Activated B cell treated with CpG ODN at 0.5 μM for 24 hours (primary cell): ENCODE data around the gene SCN9A. TPM values are rescaled to one million over a fixed set of nuclear protein-coding genes. Genes with fewer than 3 reads are reported as not detected.

Experiments used
- ATAC-seq: fragments of 200-7000 bp; cut with Tn5 transposase; one replicate; pipeline ENCODE4 v1.10.0; 2021; ENCODE audit warnings: low read depth, mild to moderate bottlenecking, moderate library complexity
- CTCF ChIA-PET: fragments of 350-600 bp; sonication (Branson Sonifier 250); formaldehyde crosslinking; loops from one replicate; lab custom pipeline; 2021; ENCODE audit warnings: antibody characterized with exemption; lab: Charles Lee
- POLR2A ChIA-PET: fragments of 350-600 bp; sonication (Branson Sonifier 250); formaldehyde crosslinking; loops from one replicate; lab custom pipeline; 2021; ENCODE audit warnings: antibody characterized with exemption; lab: Charles Lee
- DNase-seq: peaks from one replicate; pipeline ENCODE4 v3.0.0; 2022
- H3K27ac Mint-ChIP-seq: one replicate; pipeline ENCODE4 v1.8.0; 2020; ENCODE audit warnings: mixed read lengths
- H3K27me3 Mint-ChIP-seq: one replicate; pipeline ENCODE4 v1.8.0; 2021; ENCODE audit warnings: mixed read lengths
- H3K36me3 Mint-ChIP-seq: one replicate; pipeline ENCODE4 v1.8.0; 2021; ENCODE audit warnings: low read depth, mixed read lengths
- H3K4me1 Mint-ChIP-seq: one replicate; pipeline ENCODE4 v1.8.0; 2021; ENCODE audit warnings: mixed read lengths
- H3K4me3 Mint-ChIP-seq: one replicate; pipeline ENCODE4 v1.8.0; 2020; ENCODE audit warnings: mild to moderate bottlenecking, mixed read lengths
- H3K9me3 Mint-ChIP-seq: one replicate; pipeline ENCODE4 v1.8.0; 2020; ENCODE audit warnings: mixed read lengths
- intact Hi-C: fragments of 100-400 bp; cut with micrococcal nuclease; formaldehyde crosslinking; loops from one replicate; pipeline ENCODE4 v1.15.1; 2024
- total RNA-seq: library from RNA; stranded (reverse); gene quantifications from 2 replicates; pipeline ENCODE4 v1.2.3, GENCODE V29; 2022
- TF ChIP-seq, protein P1 (sequence below): fragments of 200-600 bp; IDR thresholded peaks from one replicate; pipeline ENCODE4 v1.8.0; 2022; ENCODE audit warnings: antibody characterized with exemption, mild to moderate bottlenecking

The SCN9A gene
- total RNA-seq, 1 donor from 2014 or later = not detected

DNA sequence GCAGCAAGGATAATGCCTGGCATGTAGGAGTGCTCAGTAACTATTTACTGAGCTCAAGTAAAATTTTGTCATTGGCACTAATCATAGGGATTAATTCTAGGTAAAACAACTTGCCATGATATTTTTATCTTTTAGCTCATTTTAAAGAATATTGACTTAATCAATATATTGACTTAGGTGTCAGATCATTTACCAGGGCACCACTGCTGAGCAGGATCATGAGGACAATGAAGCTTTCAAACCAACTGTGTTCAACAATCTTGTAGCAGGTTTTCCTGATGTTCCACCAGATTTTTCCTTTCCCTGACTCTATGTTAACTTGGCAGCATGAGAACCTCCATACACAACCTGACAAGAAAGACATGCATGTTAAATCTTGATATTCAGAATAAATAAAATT is 133.4 kb downstream of the SCN9A start:
- ChIA-PET CTCF (no interaction called here), POLR2A (no interaction called here)
- DNase-seq (no peak), ATAC-seq (no peak)
- Mint-ChIP-seq H3K4me3 (no peak overlapping the region), H3K9me3 (no peaks in the 10 kb centered on the region), H3K27ac (no peak overlapping the region), H3K36me3 (no peaks in the 10 kb centered on the region), H3K4me1 (no peaks in the 10 kb centered on the region), H3K27me3 (no peaks in the 10 kb centered on the region)
- TF ChIP-seq, protein P1, sequence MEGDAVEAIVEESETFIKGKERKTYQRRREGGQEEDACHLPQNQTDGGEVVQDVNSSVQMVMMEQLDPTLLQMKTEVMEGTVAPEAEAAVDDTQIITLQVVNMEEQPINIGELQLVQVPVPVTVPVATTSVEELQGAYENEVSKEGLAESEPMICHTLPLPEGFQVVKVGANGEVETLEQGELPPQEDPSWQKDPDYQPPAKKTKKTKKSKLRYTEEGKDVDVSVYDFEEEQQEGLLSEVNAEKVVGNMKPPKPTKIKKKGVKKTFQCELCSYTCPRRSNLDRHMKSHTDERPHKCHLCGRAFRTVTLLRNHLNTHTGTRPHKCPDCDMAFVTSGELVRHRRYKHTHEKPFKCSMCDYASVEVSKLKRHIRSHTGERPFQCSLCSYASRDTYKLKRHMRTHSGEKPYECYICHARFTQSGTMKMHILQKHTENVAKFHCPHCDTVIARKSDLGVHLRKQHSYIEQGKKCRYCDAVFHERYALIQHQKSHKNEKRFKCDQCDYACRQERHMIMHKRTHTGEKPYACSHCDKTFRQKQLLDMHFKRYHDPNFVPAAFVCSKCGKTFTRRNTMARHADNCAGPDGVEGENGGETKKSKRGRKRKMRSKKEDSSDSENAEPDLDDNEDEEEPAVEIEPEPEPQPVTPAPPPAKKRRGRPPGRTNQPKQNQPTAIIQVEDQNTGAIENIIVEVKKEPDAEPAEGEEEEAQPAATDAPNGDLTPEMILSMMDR = no peak
- intact Hi-C loops = no loop called here

DNA sequence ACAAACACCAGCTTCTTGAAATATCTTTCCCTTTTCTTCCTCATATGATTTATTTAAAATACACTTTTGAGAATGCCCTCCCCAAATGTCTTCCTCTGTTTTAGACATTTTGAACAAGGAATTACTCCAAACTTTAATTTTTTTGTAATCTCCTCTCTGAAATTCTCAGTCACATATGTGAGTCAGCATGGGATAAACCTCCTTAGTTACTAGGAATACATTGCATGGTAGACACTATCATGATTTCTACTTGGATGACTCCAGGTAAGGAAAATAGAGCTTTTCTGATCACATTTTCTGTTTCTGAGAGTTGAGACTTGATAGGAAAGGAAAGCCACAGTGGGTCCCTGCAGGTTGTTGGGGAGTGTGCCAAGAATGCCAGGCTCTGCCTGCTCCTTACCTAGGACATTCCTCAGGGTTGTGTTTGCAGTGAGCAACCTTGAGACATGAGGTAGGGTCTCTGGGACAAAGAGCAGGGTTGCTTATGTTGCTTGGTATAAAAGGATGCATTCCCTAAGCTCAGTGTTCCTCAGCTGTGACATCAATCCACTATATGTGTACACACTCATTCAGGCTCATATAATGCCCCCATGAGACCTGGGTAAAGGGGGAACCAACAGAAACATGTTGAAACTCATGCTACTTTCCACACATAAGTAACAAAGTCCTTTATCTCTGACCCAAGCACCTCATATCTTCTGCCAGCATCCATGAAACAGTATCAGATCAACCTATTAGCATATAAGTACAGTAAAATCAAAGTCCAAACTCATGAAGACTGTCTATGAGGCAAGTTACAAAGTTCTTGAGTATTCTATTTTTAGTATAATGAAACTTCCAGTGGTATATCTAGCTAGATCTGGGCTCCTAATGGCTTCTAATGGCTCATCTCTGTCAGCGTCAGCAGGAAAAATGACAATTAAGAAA is 135.1 kb downstream of the SCN9A start:
- POLR2A ChIA-PET = no interaction called here
- Mint-ChIP-seq H3K27ac (no peak overlapping the region), H3K9me3 (no peaks in the 10 kb centered on the region), H3K27me3 (no peaks in the 10 kb centered on the region), H3K36me3 (no peaks in the 10 kb centered on the region), H3K4me1 (no peaks in the 10 kb centered on the region), H3K4me3 (no peak overlapping the region)
- CTCF ChIA-PET = no interaction called here
- TF ChIP-seq, protein P1 = no peak
- intact Hi-C loops = no loop called here
- ATAC-seq (no peak), DNase-seq (no peak)

DNA sequence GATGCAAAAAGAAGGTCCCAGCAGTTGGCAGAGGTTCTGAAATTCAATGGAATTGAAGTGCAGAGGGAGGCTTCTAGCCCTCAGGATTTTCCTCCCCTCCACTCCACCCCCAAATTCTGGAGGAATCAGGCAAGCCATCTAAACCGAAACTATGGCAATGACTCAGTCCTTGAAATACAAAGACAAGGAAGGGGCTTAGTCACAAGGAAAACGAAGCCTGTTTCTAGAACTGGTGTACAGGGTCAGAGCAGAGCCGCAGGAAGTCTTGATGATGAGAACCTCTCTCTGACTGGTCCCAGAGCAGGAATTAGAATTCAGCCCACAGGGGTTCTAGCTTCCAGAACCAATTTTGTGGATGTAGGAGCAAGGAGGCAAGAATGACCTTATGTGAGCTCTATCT is 136.2 kb downstream of the SCN9A start:
- ChIA-PET POLR2A (no interaction called here), CTCF (no interaction called here)
- no peaks in the 10 kb centered on the region for H3K4me1 Mint-ChIP-seq
- H3K27ac Mint-ChIP-seq = no peak overlapping the region
- no peaks in the 10 kb centered on the region for H3K36me3 Mint-ChIP-seq
- no peaks in the 10 kb centered on the region for H3K27me3 Mint-ChIP-seq
- H3K9me3 Mint-ChIP-seq = no peaks in the 10 kb centered on the region
- intact Hi-C loops = no loop called here
- H3K4me3 Mint-ChIP-seq = no peak overlapping the region
- TF ChIP-seq, protein P1 = no peak
- no peak for DNase-seq
- no peak for ATAC-seq

DNA sequence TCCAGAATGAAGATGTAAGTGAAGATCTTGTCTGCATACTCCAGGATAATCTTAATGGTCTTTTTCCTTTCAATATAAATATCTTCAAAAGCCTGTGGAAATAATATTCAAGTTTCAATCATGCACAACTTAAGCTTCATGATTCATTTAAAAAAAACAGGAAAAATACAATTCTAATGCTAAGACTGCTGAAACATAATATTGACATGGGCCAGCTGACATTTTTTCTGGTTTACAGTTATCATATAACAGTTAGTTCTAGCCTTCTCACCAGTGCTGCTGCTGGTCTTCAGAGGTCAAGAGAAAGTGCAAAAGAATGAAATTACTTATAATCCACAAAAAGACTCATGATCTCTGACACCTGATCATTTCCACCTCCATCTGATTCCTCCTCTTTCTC is 137.6 kb downstream of the SCN9A start:
- Mint-ChIP-seq H3K27me3 (no peaks in the 10 kb centered on the region), H3K4me1 (no peaks in the 10 kb centered on the region), H3K36me3 (no peaks in the 10 kb centered on the region), H3K9me3 (no peaks in the 10 kb centered on the region), H3K27ac (no peak overlapping the region), H3K4me3 (no peak overlapping the region)
- ChIA-PET POLR2A (no interaction called here), CTCF (no interaction called here)
- ATAC-seq (no peak), DNase-seq (no peak)
- TF ChIP-seq, protein P1 = no peak
- intact Hi-C loops = no loop called here

DNA sequence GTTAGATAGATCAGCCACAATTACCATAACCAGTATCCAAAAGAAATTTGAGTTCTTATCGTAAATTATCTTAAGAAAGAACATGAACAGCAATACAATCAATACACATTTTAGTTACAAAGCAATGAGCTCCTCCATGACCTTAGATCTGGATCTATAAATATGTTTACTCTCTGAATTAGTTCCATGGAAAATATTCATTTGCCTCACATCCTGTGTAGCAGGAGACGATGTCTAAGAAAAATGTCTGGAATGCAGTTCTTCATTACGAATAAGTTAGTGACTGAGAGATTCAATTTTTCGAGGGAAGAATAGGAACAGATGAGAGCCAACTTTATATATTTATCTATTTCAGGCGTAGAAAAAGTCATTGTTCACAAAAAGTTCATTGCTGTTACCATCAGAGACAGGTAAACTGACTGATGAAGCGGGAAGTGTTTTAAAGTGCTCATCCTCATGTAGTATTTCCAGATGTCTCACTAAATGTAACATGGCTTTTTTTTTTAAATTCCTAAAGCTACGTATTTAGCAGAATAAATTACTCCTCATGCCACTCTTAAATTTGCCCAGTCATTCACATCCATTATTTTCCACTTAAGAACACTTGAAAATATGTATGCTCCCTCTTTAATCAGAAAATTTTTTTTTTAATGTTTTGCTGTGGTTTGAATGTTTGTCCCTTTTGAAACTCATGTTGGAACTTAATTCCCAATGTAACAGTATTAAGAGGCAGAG is 141.5 kb downstream of the SCN9A start:
- Mint-ChIP-seq H3K36me3 (no peaks in the 10 kb centered on the region), H3K9me3 (no peaks in the 10 kb centered on the region), H3K4me1 (no peaks in the 10 kb centered on the region), H3K27ac (no peak overlapping the region), H3K27me3 (no peaks in the 10 kb centered on the region), H3K4me3 (no peak overlapping the region)
- CTCF ChIA-PET = no interaction called here
- DNase-seq (no peak), ATAC-seq (no peak)
- TF ChIP-seq, protein P1 = no peak
- intact Hi-C loops = no loop called here
- POLR2A ChIA-PET = no interaction called here
